GM12875 (cell line): ENCODE results near the gene EPHA1.

ENCODE experiments used
- H3K4me3 ChIP-seq: one replicate; pipeline ENCODE4 v1.5.1; 2011; ENCODE audit warnings: low read depth, low read length, control low read depth
- CTCF ChIP-seq: IDR thresholded peaks from 2 replicates; pipeline ENCODE4 v1.5.1; 2011; ENCODE audit warnings: low read depth, mild to moderate bottlenecking, control low read depth, inconsistent platforms, low read length, moderate library complexity, borderline replicate concordance; ENCODE audit not compliant: insufficient read depth

The EPHA1 gene

DNA sequence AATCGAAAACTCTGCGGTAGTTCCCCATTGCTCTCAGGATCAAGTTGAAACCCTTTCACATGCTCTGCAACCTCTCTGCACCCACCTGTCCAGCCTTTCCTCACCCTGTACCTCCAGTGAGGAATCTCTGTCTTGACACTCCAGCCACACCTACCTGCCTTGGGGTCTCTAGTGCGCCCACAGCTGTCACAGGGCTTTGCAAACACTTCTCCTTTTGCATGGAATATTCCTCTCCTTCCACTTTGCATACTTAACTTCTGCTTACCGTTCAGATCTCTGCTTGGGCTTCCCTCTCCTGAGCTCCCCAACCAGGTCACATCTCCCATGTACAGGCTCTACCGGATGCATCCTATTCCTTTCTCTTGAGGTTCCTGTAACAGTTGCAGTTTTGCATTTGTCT lies 34.1 kb downstream of the EPHA1 start:
- H3K4me3 ChIP-seq = no peak overlapping the region
- no peak for TF ChIP-seq CTCF

DNA sequence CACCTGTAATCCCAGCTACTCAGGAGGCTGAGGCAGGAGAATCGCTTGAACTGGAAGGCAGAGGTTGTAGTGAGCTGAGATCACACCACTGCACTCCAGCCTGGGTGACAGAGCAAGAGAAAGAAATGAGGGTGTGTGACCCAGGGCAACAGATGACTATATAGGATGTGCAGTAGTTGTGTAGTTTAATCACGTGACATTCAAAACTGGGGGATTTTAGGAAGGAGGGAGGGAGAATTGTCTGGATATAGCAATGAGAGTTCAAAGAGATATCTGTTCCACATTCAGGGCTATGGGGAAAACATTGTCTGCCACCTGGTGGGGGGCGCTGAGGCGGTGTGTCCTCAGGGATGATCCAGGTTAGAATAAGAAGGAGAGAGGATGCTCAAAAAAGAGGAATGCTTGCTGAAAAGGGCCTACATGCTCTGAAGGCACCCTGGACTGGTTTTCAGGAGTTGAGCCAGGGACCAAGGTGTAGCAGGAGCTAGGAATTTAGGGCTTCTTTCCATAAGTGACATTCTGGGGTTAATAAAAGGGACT lies 35.3 kb downstream of the EPHA1 start:
- no peak overlapping the region for H3K4me3 ChIP-seq
- no peak for TF ChIP-seq CTCF

GRCh38 chr7:143372070-143372469 lies 36.6 kb downstream of the EPHA1 start:
- no peak for TF ChIP-seq CTCF
- no peak overlapping the region for H3K4me3 ChIP-seq

DNA sequence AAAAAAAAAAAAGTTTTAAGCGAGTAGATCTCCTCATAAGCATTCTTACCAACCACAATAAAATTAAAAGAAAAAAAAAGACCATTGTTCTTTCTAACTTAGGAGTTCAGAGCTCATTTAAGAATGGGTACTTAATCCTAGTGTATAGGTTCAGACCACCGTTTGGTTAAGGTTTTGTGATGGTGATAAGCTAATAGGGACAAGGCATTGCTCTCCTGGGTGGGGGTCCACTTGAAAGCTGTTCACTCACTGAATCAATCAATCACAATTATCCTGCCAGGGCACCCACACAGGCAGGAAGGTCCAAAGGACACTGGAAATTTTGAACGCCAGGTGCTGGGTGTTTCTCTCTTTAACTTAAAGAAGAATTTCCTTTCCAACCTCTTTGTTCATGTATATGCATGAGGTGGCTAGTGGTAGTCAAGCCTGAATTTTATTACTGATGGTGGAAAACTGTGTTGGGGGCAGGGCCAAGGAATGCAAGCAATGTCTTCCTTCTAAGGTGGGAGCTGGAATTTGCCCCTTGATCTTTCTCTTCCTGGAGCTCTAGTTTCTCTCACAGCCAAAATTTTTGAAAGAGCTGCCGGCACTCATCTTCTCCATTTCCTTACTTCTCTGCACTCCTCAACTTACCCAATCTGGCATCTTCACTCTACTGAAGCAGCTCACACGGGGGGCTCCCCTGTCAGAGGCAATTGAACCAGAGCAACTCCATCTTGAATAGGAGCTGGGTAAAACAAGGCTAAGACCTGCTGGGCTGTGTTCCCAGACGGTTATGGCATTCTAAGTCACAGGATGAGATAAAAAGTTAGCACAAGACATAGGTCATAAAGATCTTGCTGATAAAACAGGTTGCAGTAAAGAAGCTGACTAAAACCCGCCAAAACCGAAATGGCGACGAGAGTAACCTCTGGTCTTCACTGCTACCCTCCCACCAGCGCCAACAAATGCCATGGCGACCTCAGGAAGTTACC lies 38.7 kb downstream of the EPHA1 start:
- H3K4me3 ChIP-seq = no peak overlapping the region
- TF ChIP-seq CTCF = no peak

DNA sequence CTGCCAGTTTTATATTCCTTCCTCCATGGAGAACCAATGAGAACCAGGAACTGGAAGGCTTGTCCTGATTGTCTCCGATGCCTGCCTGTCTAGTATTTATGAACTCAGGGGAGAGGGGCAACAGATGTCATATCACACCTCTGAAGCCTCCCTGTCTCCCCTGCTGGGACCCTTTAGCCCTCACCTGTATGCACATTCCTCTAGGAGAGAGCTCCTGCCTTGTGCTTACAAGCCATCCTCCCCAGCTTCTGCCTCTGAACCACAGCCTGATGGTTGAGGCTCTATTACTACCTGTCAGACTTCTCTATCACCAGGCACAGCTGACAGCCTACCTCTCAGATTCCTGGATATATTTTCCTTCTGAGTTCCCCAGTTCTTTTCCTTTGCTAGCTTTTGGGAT lies 40.3 kb downstream of the EPHA1 start:
- no peak overlapping the region for H3K4me3 ChIP-seq
- TF ChIP-seq CTCF = no peak

- H3K4me3 ChIP-seq = no peak overlapping the region
- TF ChIP-seq CTCF = no peak
Measured at GRCh38 chr7:143367972-143368371, 40.7 kb downstream of the EPHA1 start.
